Neural cell (in vitro differentiated cells): Measurements from ENCODE around the gene KCNA10.

Experiments
- CTCF ChIP-seq: fragments of 450-650 bp; IDR thresholded peaks from 2 replicates; pipeline ENCODE4 v1.5.1; 2014; ENCODE audit warnings: antibody characterized with exemption, mild to moderate bottlenecking, moderate library complexity; ENCODE audit not compliant: poor library complexity, severe bottlenecking
- EP300 ChIP-seq: fragments of 450-650 bp; conservative IDR thresholded peaks from 2 replicates; pipeline ENCODE4 v1.6.1; 2014; ENCODE audit warnings: antibody characterized with exemption, mild to moderate bottlenecking, moderate library complexity; ENCODE audit not compliant: poor library complexity, severe bottlenecking
- POLR2AphosphoS5 ChIP-seq: IDR thresholded peaks from 2 replicates; pipeline ENCODE4 v1.6.1; 2012
- TAF1 ChIP-seq: IDR thresholded peaks from 2 replicates; pipeline ENCODE4 v1.6.1; 2012; ENCODE audit warnings: low read depth

GRCh38 chr1:110515041-110515440, 3.9 kb downstream of the KCNA10 start:
- TF ChIP-seq EP300 (no peak), POLR2AphosphoS5 (no peak), CTCF (no peak), TAF1 (no peak)
